Activated effector memory CD4-positive, alpha-beta T cell treated with Interleukin-2 at 50 U/mL for 16 hours (primary cell): ENCODE data around the gene MAZ.
A peak's percentile ranks its signal among the peaks of the same experiment; 100 is the strongest.
"Not testable (repeated sequence)": the region's sequence is repeated elsewhere in the genome, so short reads cannot be mapped to it uniquely, and the experiment has no call there.

Experiments
- DNase-seq: peaks from one replicate; pipeline ENCODE4 v3.0.0-alpha.2; 2020

Gene MAZ

DNA sequence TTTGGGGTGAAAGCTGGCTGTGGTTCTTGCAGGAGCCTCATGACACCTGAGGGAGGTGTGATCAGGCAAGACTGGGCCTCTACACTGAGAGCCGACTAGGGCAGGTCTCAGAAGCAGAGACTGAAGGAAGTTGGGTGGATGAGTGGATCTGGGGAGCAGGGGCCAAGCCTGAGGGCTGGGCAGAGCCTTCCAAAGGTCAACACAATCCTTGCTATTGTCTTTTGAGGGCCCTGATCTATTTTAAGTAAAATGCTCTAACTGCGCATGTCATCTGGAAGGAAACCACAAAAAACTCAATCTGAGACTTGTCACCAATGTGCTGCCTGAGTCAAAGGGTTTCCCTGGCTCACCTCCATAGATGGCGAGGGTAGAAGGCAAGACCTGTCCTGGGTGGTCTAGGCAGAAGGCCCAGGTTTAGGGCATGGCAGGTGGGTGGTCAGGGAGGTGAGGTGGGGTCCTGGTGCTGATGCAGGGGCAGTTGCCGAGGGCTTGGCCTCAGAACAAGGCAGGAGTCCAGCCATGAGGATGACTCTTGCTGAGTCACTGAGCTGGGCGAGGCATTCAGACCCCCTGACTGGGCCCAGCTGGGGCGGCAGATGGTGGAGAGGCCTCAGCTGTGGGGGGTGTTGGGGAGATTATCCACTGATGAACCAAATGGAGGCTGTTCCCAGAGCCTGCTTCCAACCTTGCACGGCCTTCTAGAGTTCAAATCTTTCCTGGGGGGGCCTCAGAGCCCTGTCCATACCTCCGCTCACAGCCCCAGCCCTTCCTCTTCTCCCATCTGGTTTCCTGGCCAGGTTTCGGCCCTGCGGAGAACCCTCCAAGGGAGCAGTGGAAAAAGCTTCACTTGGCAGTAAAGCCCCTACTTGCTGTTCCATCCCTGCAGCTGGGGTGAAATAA is 19.1 kb downstream of the MAZ start:
- no peak for DNase-seq

DNA sequence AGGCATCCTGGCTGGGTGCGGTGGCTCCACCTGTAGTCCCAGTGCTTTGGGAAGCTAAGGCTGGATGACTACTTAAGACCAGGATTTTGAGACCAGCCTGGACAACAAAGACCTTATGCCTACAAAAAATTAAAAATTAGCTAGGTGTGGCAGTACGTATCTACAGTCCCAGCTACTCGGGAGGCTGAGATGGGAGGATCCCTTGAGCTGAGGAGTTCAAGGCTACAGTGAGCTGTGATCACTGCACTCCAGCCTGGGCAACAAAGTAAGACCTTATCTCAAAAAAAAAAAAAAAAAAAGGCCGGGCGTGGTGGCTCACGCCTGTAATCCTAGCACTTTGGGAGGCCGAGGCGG is 20.0 kb downstream of the MAZ start:
- no peak for DNase-seq

DNA sequence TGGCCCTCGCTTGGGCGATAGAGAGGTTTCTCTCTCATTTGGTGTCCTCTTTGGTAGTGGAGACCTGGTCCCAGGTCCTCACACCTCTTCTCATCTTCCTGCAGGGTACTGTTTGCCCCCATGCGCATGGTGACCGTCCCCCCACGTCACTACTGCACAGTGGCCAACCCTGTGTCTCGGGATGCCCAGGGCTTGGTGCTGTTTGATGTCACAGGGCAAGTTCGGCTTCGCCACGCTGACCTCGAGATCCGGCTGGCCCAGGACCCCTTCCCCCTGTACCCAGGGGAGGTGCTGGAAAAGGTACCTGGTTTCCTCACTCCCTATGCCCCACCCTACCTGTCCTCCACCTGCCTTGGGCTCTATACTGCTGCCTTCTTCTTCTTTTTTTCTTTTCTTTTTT is 24.4 kb downstream of the MAZ start:
- DNase-seq = no peak

DNA sequence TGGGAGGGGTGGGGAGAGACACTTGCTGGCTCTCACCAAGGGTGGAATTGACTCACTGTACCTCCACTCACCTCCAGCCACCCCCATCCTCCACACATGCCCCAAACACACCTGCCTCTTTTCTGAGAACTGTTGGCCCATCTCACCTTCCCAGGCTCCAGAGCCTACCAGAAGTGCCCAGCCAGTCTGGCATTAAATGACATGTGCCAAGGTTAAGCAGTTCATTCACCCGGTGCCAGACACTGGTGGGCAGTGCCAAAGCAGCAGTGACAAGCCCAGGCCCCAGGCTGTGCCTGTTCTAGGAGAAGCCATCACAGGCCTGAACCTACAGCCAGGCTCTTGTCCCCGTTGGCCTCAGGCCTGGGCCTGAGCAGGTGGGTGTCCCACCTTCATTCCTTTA is 25.2 kb downstream of the MAZ start:
- DNase-seq = no peak

DNA sequence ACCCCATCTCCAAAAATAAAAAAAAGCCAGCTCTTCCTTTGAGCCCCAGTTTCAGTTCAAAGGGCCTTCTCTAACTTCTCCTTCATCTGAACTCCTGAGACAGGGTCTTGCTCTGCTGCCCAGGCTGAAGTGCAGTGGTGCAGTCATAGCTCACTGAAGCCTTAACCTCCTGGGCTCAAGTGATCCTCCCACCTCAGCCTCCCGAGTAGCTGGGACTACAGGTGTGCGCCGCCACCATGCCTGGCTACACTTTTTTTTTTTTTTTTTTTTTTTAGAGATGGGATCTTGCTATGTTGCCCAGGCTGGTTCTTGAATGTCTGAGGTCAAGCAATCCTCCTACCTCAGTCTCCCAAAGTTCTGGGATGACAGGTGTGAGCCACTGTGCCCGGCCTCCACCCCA is 26.9 kb downstream of the MAZ start:
- DNase-seq = not testable (repeated sequence)

DNA sequence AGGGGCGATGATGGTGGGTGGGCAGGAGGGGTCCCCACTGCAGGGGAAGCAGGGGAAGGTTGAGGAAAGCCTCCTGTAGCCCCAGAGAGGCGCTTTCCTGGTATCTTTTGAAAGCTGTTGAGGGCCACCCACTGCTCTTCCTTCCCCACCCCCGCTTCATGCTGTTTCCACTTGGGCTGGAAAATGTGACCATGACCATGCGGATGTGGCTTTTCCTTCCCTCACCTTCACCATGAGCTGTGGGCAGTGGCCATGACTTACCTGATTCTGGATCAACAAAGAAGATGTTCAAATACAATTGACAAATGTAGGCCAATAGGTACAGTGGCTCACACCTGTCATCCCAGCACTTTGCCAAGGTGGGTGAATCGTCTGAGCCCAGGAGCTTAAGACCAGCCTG is 27.8 kb downstream of the MAZ start:
- no peak for DNase-seq

DNA sequence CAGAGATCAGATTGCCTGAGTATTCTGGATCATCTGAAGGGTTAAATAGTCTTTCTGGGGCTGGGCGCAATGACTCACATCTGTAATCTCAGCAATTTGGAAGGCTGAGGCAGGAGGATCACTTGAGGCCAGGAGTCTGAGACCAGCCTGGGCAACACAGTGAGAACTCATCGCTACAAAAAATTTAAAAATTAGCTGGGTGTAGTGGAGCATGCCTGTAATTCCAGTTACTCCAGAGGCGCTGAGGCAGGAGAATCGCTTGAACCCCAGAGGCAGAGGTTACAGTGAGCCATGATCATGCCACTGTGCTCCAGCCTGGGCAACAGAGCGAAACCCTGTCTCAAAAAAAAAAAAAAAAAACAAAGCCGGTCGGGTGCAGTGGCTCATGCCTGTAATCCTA is 29.6 kb downstream of the MAZ start:
- DNase-seq = no peak

DNA sequence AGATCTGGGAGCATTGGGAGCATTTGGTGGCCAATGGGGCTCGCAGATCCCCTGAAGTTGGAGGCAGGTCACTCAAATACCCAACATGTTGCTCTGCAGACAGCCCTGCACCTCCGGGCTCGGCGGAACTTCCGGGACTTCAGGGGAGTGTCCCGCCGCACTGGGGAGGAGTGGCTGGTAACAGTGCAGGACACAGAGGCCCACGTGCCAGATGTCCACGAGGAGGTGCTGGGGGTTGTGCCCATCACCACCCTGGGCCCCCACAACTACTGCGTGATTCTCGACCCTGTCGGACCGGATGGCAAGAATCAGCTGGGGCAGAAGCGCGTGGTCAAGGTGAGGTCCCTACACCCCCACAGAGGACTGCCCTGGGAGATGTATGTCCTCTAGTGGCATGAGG is 30.3 kb downstream of the MAZ start:
- no peak for DNase-seq

DNA sequence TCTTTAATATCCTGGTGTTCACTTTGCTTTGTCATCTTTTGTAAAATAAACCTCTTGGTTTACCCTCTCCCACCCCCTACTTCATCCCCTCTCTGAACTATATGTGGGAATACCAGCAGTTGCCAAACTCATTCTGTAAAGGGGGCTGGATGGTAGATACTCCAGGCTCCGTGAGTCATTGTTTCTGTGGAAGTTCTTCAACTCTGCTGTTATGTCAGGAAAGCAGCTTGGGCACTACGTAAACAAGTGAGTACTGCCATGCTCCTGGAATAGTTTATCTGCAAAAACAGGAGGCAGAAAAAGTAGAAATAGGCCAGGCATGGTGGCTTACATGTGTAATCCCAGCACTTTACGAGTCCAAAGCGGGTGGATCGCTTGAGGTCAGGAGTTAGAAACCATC is 31.5 kb downstream of the MAZ start:
- DNase-seq = no peak

DNA sequence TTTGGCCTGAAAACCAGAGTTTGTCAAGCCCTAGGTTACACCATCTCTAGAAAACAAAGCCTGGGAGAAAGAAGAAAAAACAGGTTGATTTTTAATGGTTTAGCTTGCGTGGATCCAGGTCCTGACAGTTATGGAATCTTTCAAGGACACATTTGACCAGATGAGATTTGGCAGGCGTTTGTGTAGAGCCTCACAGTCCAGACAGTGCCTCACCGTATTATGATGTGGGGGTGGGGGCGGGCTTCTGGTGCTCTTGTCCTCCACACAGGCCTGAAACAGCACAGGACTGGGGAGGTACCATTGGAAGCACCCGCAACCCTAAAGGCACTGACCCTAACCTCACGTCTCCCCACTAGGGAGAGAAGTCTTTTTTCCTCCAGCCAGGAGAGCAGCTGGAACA is 33.5 kb downstream of the MAZ start:
- no peak for DNase-seq

DNA sequence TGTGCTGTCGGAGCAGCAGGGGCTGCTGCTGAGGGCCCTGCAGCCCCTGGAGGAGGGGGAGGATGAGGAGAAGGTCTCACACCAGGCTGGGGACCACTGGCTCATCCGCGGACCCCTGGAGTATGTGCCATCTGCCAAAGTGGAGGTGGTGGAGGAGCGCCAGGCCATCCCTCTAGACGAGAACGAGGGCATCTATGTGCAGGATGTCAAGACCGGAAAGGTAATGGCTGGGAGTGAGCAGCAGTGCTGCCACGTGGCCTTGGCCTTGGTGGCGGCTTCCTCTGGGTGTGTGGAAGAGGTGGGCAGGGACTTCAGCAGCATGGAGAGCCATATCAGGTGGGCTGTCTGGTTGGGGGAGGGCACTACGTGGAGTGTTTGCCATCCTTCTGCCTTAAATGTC is 33.9 kb downstream of the MAZ start:
- no peak for DNase-seq

DNA sequence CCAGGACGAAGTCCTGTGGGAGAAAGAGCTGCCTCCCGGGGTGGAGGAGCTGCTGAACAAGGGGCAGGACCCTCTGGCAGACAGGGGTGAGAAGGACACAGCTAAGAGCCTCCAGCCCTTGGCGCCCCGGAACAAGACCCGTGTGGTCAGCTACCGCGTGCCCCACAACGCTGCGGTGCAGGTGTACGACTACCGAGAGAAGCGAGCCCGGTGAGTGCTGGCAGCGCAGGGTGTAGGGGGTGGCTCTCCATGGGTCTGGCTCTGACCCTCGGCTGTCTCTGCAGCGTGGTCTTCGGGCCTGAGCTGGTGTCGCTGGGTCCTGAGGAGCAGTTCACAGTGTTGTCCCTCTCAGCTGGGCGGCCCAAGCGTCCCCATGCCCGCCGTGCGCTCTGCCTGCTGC is 35.3 kb downstream of the MAZ start:
- DNase-seq = no peak

DNA sequence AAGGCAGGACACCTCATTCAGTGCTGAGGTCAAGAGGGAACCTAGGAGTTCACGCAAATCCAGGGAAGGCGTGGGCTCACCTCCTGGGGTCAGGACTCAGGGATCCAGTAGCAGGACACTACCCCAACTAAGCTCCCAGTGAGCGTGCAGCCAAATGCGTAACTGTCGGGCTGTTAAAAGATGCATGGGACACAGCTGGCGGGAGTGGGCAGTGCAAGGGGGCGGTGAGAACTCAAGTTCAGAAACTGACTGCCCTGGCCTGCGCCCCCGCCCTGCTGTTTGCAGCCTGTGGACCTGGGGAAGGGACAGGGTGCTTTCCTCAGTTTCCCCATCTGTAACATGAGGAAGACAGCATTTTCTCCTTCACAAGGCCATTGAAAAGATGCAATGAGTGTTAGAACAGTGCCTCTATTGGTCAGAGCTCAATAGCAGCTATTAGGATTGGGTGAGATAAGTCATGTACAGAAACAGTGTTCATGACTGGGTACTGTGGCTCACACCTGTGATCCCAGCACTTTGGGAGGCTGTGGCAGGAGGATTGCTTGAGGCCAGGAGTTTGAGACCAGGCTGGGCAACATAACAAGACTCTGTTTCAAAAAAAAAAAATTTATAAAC is 36.5 kb downstream of the MAZ start:
- DNase-seq = no peak

DNA sequence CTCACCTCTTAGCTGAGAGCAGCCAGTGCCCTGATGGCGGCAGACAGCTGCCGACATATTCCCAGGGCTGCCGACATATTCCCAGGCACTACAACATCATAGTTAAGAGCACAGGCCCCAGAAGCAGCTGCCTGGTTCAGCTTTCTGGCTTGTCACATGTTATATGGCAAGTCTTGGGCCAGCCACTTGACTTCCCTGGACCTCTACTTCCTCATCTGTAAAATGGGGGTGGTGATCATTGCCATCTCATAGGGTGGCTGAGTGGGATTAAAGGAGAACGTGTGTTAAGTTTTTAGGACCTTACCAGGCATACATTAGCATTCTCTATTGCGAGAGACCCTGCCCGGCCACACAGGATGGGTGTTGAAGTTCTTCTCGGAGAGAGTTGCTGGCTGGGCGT is 37.6 kb downstream of the MAZ start:
- no peak for DNase-seq

DNA sequence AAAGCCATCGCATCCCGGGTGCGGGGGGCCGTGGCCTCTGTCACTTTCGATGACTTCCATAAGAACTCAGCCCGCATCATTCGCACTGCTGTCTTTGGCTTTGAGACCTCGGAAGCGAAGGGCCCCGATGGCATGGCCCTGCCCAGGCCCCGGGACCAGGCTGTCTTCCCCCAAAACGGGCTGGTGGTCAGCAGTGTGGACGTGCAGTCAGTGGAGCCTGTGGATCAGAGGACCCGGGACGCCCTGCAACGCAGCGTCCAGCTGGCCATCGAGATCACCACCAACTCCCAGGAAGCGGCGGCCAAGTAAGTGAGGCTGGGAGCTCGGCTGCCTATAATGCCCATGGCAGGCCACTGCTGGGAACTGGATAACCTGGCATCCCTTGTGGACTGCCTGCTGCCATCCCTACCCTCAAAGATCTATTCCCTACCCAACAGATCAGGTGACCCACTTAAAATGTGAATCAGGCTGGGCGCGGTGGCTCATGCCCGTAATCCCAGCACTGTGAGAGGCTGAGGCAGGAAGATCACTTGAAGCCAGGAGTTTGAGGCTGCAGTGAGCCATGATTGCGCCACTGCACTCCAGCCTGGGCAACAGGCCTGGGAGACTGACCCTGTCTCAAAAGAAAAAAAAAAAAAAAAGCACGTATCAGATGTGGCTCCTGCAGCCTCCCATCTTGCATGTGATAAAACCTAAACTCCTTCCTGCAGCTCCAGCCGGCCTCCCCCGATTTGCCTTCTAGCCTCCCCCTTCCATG is 38.4 kb downstream of the MAZ start:
- no peak for DNase-seq

DNA sequence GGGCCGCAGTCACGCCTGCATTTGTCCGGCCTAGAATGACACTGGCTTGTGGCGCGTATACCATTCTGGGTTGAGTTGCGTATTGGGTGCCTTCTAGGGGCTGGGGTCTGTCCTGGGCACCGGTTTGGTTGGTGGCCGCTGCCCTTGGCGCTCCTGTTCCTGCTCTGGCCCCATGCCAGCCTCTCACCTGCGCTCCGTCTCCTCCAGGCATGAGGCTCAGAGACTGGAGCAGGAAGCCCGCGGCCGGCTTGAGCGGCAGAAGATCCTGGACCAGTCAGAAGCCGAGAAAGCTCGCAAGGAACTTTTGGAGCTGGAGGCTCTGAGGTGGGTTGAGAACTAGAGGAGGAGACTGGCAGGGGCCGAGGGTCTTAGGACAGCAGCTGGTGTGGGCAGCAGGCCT is 39.3 kb downstream of the MAZ start:
- DNase-seq = no peak

DNA sequence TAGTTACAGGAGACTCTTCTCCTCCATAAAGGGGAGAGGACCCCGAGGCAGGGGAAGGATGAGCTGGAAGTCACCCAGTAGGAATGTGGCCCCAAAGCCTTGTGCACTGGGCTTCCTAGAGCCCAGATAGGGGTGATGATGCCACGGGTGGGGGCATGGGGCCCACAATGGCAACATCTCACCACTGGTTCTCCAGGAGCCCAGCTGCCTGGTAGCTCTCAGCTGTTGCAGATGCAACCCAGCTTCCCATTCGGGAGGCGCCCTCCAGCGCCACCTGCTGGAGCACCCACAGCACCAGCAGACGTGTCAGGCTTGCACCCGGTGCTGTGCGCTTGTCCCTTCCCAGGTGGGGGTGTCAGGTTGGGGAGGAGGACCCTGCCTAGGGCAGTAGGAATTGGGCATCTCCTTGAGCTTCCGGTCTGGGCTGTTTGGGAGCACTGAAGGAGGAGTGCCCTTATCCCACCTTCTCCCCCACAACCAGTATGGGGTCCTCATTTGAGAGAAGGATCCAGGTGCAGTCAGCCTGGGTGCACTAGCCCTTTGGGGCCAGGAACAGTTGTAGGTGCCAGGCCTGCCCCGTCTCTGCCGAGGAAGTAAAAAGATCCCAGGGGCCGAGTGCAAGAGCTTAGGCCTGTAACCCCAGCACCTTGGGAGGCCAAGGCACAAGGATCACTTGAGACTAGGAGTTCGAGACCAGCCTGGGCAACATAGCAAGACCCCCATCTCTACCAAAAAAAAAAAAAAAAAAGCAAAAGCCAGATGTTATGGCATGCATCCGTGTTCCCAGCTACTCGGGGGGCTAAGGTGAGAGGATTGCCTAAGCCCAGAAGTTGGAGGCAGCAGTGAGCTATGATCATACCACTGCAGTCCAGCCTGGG is 42.3 kb downstream of the MAZ start:
- DNase-seq = peak; percentile 66

DNA sequence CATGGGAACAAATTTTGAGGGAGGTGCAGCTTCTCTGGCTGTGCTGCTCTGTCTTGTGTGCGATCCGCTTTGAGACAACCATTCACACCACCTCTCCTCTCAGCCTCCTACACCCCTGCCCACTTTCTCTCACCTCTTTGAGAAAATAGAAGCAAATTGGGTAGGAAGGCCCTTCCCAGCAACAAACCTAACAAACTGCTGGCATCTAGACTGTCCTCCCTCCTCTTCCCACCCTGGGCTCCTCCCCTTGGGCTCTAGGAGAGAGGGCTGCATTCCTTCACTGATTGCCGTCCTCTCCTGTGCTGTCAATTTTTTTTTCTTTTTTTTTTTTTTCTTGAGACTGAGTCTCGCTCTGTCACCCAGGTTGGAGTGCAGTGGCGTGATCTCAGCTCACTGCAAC is 43.2 kb downstream of the MAZ start:
- DNase-seq = no peak

DNA sequence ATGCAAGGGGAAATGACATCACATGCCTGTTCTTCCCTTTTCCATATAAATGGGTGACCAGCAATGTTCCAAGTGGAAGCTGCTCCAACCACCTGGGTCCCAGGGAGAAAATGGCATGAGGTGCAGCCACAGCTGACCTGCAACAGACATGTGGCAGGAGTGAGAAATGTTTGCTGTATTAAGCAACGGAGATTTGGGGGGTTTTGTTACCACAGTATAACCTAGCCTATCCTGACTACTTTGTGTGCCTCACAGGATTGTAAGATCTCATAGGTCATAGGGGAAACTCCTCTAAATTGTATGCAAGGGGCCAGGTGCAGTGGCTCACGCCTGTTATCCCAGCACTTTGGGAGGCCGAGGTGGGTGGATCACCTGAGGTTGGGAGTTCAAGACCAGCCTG is 44.7 kb downstream of the MAZ start:
- DNase-seq = no peak

DNA sequence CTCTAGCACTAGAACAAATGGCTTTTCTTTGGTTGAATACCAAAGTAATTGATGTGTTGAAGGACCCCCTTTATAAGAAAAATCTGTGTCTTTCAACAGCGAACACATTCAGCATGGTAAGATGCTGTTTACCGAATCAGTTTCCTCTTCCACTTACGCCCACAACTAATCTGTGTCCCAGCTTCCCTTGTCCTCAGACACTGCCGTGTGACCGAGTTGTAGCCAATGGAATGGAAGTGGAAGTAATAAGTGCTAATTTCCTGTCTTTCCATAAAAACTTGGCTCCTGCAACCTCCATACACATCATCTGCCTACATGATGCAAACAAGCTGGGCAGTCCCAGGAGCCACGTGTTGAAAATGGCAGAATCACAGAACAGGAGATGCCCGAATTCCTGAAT is 46.3 kb downstream of the MAZ start:
- DNase-seq = no peak

DNA sequence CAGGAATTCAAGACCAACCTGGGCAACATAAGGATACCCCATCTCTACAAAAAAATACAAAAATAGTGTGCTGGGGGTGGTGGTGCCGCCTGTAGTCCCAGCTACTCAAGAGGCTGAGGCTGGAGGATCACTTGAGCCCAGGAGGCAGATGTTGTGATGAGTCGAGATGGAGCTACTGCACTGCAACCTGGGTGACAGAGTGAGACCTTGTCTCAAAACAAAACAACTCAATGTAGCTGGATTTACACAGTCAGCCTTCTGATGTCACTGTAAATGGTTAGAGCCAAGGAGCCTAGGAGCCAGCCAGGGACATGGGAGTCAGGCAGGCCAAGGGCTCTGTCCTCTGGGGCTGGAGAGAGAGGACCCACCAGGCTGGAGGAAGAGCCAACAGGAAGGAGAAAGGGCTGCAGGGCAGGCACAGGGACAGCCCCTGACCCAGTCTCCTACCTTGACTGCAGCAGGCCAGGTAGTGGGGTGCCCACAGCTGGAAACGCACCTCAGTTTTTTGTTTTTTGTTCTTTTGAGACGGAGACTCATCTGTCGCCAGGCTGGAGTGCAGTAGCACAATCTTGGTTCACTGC is 48.3 kb downstream of the MAZ start:
- DNase-seq = no peak

DNA sequence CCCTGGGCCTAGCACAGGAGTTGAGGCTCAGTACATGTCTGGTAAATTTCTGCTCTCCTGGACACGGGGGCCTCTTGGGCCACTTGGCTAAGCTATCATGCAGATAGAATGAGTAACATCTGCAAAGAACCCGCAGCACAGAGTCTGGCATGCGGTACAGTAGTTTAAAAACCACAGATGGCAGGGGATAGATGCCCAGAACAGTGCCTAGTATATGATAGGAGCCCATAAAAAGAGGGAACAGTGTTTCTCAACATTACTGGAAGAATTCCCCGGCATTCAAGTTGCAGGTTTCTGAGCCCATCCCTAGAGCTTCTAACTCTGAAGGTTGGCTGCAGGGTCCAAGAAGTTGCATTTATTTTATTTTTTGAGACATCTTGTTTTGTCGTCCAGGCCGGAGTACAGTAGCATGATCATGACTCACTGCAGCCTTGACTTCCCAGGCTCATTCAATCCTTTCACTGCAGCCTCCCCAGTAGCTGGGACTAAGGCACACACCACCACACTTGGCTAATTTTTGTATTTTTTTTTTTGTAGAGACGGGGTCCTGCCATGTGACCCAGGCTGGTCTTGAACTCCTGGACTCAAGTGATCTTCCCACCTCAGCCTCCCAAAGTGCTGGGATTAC is 50.9 kb downstream of the MAZ start:
- no peak for DNase-seq
